ENCODE data around the gene CYP4Z1.
"Not testable (repeated sequence)": the region's sequence is repeated elsewhere in the genome, so short reads cannot be mapped to it uniquely, and the experiment has no call there.

- TF ChIP-seq CTCF (conservative IDR thresholded peaks at IDR 0.05; ENCODE audit: low read depth, low read length); EZH2phosphoT487 (IDR thresholded peaks at IDR 0.05; ENCODE audit: borderline replicate concordance, low read length): not testable (repeated sequence)
Observed at GRCh38 chr1:47129489-47130230, 62.6 kb downstream of the CYP4Z1 start.
